ENCODE measurements around the gene POLK.

DNA sequence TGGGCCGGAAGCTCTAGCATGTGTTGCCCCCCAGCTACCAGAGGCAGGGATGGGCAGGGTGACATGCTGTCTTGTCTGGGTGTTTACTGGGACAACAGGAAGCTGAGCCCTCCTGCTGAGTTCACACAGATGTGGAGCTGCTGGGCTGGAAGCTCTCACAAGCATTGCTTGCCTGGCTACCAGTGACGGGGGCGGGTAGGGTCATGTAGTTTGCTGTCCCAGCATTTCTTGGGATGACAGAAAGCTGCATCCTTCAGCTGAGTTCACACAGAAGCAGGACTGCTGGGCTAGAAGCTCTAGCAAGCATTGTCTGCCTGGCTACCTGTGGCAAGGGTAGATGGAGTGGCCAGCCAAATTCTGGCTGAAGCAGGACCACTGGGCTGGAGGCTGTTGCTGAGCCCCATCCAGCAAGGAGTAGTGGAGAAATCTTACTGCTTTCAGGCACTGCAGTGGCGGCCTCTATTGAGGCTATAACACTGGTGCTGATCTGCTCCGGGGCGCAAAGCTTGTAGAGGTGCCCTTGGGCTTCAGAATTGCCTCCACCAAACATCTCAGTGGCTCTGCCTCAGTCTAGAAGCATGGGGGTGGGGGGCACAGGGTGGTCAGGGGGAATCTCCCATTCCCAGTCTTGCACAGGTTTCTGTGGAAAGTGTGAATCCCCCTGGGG, 25.1 kb downstream of the POLK start:
- no peak for TF ChIP-seq RAD21 (IDR thresholded peaks at IDR 0.05; ENCODE audit: low read depth)
- TF ChIP-seq, protein P1, sequence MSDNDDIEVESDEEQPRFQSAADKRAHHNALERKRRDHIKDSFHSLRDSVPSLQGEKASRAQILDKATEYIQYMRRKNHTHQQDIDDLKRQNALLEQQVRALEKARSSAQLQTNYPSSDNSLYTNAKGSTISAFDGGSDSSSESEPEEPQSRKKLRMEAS (IDR thresholded peaks at IDR 0.05) = no peak
- no peak for TF ChIP-seq NFIC (IDR thresholded peaks at IDR 0.05)
- TF ChIP-seq EP300 (IDR thresholded peaks at IDR 0.05; ENCODE audit: borderline replicate concordance) = no peak
- no peak for TF ChIP-seq EGR1 (IDR thresholded peaks at IDR 0.05)
- TF ChIP-seq TAF1 (IDR thresholded peaks at IDR 0.05; ENCODE audit: low read depth) = no peak
- TF ChIP-seq, protein P2, sequence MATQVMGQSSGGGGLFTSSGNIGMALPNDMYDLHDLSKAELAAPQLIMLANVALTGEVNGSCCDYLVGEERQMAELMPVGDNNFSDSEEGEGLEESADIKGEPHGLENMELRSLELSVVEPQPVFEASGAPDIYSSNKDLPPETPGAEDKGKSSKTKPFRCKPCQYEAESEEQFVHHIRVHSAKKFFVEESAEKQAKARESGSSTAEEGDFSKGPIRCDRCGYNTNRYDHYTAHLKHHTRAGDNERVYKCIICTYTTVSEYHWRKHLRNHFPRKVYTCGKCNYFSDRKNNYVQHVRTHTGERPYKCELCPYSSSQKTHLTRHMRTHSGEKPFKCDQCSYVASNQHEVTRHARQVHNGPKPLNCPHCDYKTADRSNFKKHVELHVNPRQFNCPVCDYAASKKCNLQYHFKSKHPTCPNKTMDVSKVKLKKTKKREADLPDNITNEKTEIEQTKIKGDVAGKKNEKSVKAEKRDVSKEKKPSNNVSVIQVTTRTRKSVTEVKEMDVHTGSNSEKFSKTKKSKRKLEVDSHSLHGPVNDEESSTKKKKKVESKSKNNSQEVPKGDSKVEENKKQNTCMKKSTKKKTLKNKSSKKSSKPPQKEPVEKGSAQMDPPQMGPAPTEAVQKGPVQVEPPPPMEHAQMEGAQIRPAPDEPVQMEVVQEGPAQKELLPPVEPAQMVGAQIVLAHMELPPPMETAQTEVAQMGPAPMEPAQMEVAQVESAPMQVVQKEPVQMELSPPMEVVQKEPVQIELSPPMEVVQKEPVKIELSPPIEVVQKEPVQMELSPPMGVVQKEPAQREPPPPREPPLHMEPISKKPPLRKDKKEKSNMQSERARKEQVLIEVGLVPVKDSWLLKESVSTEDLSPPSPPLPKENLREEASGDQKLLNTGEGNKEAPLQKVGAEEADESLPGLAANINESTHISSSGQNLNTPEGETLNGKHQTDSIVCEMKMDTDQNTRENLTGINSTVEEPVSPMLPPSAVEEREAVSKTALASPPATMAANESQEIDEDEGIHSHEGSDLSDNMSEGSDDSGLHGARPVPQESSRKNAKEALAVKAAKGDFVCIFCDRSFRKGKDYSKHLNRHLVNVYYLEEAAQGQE (IDR thresholded peaks at IDR 0.05; ENCODE audit: low read depth) = no peak
- TF ChIP-seq TEAD4 (IDR thresholded peaks at IDR 0.05) = no peak
- no peak for TF ChIP-seq YY1 (IDR thresholded peaks at IDR 0.05; ENCODE audit: low read depth)
- TF ChIP-seq CEBPB (IDR thresholded peaks at IDR 0.05) = no peak
- TF ChIP-seq ZBTB7A (IDR thresholded peaks at IDR 0.05; ENCODE audit: low read depth) = no peak
